Stomach (tissue), 9 donors: ENCODE results near the gene ATP6V1G3. TPM values are rescaled to one million over a fixed set of nuclear protein-coding genes. Genes with fewer than 3 reads are reported as not detected.

Experiments
- DNase-seq, 2 donors: peaks; one replicate each; pipeline versions ENCODE4 v3.0.0 to v3.0.0-alpha.2; 2013 to 2019
- H3K27ac ChIP-seq, 5 donors: fragments of 200-600 bp in 4 of 5; sonication (generic) in 4 of 5; one replicate each; pipeline ENCODE4 v1.5.1; 2013 to 2019; ENCODE audit warnings: mild to moderate bottlenecking in 1 of 5, moderate library complexity in 1 of 5
- H3K27me3 ChIP-seq, 3 donors: fragments of 200-600 bp; sonication (generic); one replicate each; pipeline ENCODE4 v1.5.1; 2017 to 2019; ENCODE audit warnings: mixed run types in 1 of 3
- H3K36me3 ChIP-seq, 4 donors: fragments of 200-600 bp; sonication (generic); 1 replicate in 3 of 4; 2 replicates in 1 of 4; pipeline ENCODE4 v1.5.1; 2016 to 2019
- H3K4me1 ChIP-seq, 4 donors: fragments of 200-600 bp; sonication (generic); one replicate each; pipeline ENCODE4 v1.5.1; 2016 to 2019
- H3K4me3 ChIP-seq, 4 donors: fragments of 200-600 bp; sonication (generic) in 3 of 4; one replicate each; pipeline ENCODE4 v1.5.1; 2016 to 2019; ENCODE audit warnings: mild to moderate bottlenecking in 1 of 4
- H3K9me3 ChIP-seq, 4 donors: fragments of 200-600 bp; sonication (generic); one replicate each; pipeline ENCODE4 v1.5.1; 2016 to 2019
- CTCF ChIP-seq, 7 experiments: fragments of 450-650 bp in 4 of 7; fragments of 200-600 bp in 3 of 7; sonication (generic) in 3 of 7; IDR thresholded peaks; one replicate each; pipeline ENCODE4 v1.5.1; 2016 to 2019; ENCODE audit warnings: antibody characterized with exemption in 7 of 7, control low read depth in 2 of 7, mild to moderate bottlenecking in 1 of 7
- EP300 ChIP-seq: sonication (generic); formaldehyde crosslinking; IDR thresholded peaks from one replicate; pipeline ENCODE4 v1.6.1; 2017; ENCODE audit warnings: antibody characterized with exemption
- POLR2A ChIP-seq, 4 donors: fragments of 450-650 bp; IDR thresholded peaks; one replicate each; pipeline ENCODE4 v1.6.1; 2016; ENCODE audit warnings: antibody characterized with exemption in 4 of 4, control low read depth in 2 of 4, mild to moderate bottlenecking in 1 of 4, moderate library complexity in 1 of 4
- POLR2AphosphoS5 ChIP-seq, 3 donors: sonication (generic); formaldehyde crosslinking; IDR thresholded peaks; one replicate each; pipeline ENCODE4 v1.6.1; 2016; ENCODE audit warnings: antibody characterized with exemption in 3 of 3
- WGBS, 5 donors: extraction: QIAGEN DNeasy Blood & Tissue Kit in 3 of 5; methylation state at CpG; one replicate each; pipeline versions ENCODE4 v1.1.5 to v1.1.7; 2013 to 2018; 5-methylcytosine and 5-hydroxymethylcytosine counted together
- intact Hi-C: fragments of 100-400 bp; cut with DNase I; formaldehyde crosslinking; loops from one replicate; pipeline ENCODE4 v1.15.1; 2023; ENCODE audit warnings: low total_unique reads
- polyA plus RNA-seq, 3 donors: library from polyadenylated mRNA; stranded (reverse); fragments of 200-250 nt; gene quantifications; one replicate each; pipeline ENCODE4 v1.2.3, GENCODE V29; 2013
- total RNA-seq, 5 donors: library from RNA; depleted of rRNA; stranded (reverse); fragments of >200 nt; gene quantifications; one replicate each; pipeline versions ENCODE4 v1.1.0 to v1.2.3, GENCODE V29; 2014 to 2016
- donor health status: healthy with polysubstance abuse.
- donor health status: Bipolar disorder and iron deficiency.
- donor health status: healthy.

Gene ATP6V1G3
- total and polyA plus RNA-seq, 8 donors = not detected

GRCh38 chr1:198548890-198549289 is 8.4 kb upstream of the ATP6V1G3 start:
- H3K36me3 ChIP-seq = no peaks in the 10 kb centered on the region
- H3K9me3 ChIP-seq = no peaks in the 10 kb centered on the region
- DNase-seq = no peak
- H3K4me1 ChIP-seq = no peaks in the 10 kb centered on the region
- no peak overlapping the region for H3K27ac ChIP-seq
- no peaks in the 10 kb centered on the region for H3K27me3 ChIP-seq
- intact Hi-C loops = no loop called here
- TF ChIP-seq POLR2AphosphoS5 (IDR thresholded peaks at IDR 0.05) = no peak
- TF ChIP-seq POLR2A (IDR thresholded peaks at IDR 0.05) = no peak
- TF ChIP-seq EP300 = no peak
- TF ChIP-seq CTCF (IDR thresholded peaks at IDR 0.05) = no peak
- H3K4me3 ChIP-seq = no peak overlapping the region

GRCh38 chr1:198545156-198545555 is 4.7 kb upstream of the ATP6V1G3 start:
- no peak for DNase-seq
- 92 to 98% (median 95%) methylated on average over 6 of the region's 6 CpGs for WGBS, 5 donors
- Histone ChIP-seq H3K4me3 (no peak overlapping the region), H3K9me3 (no peaks in the 10 kb centered on the region), H3K36me3 (no peaks in the 10 kb centered on the region), H3K4me1 (no peaks in the 10 kb centered on the region), H3K27me3 (no peaks in the 10 kb centered on the region), H3K27ac (no peak overlapping the region)
- TF ChIP-seq POLR2AphosphoS5 (IDR thresholded peaks at IDR 0.05) = no peak
- TF ChIP-seq POLR2A (IDR thresholded peaks at IDR 0.05) = no peak
- no peak for TF ChIP-seq CTCF (IDR thresholded peaks at IDR 0.05)
- TF ChIP-seq EP300 = no peak
- intact Hi-C loops = no loop called here

- intact Hi-C loops = no loop called here
- 34 to 56% (median 49%) methylated on average over 1 of the region's 1 CpG for WGBS, 5 donors
- Histone ChIP-seq H3K36me3 (no peaks in the 10 kb centered on the region), H3K4me1 (no peaks in the 10 kb centered on the region), H3K27me3 (no peaks in the 10 kb centered on the region), H3K27ac (no peak overlapping the region), H3K4me3 (no peak overlapping the region), H3K9me3 (no peaks in the 10 kb centered on the region)
- no peak for DNase-seq
- TF ChIP-seq POLR2A (IDR thresholded peaks at IDR 0.05) (no peak), CTCF (IDR thresholded peaks at IDR 0.05) (no peak), POLR2AphosphoS5 (IDR thresholded peaks at IDR 0.05) (no peak)
These were observed 3.8 kb upstream of the ATP6V1G3 start for GRCh38 chr1:198544265-198544664.

- intact Hi-C loops = no loop called here
- TF ChIP-seq POLR2AphosphoS5 (IDR thresholded peaks at IDR 0.05) (no peak), POLR2A (IDR thresholded peaks at IDR 0.05) (no peak), EP300 (no peak), CTCF (IDR thresholded peaks at IDR 0.05) (no peak)
- WGBS, 5 donors = 45 to 64% (median 59%) methylated on average over 2 of the region's 2 CpGs
- no peaks in the 10 kb centered on the region for H3K36me3 ChIP-seq
- H3K27me3 ChIP-seq = no peaks in the 10 kb centered on the region
- H3K27ac ChIP-seq = no peak overlapping the region
- no peaks in the 10 kb centered on the region for H3K4me1 ChIP-seq
- no peaks in the 10 kb centered on the region for H3K9me3 ChIP-seq
- H3K4me3 ChIP-seq = no peak overlapping the region
- no peak for DNase-seq
These were observed 3.3 kb upstream of the ATP6V1G3 start for GRCh38 chr1:198543670-198544260.
